K562 (cell line): ENCODE data around the gene OFD1.

Experiments used
- CBFA2T3 ChIP-seq: fragments of 450-650 bp; IDR thresholded peaks from 2 replicates; pipeline ENCODE4 v1.6.1; 2017
- FOXA3 ChIP-seq, 2 experiments: fragments of 450-650 bp in 1 of 2; sonication (generic) in 1 of 2; formaldehyde crosslinking; IDR thresholded peaks in 1 of 2; conservative IDR thresholded peaks in 1 of 2; 2 replicates each; pipeline versions ENCODE4 v1.4.0 to v1.8.0; 2020 to 2022; ENCODE audit warnings: mild to moderate bottlenecking in 2 of 2, missing genetic modification reagents in 1 of 2
- TCF7L2 ChIP-seq: fragments of 150-350 bp; IDR thresholded peaks from 2 replicates; pipeline ENCODE4 v1.6.1; 2016; ENCODE audit warnings: low read depth, mild to moderate bottlenecking, low read length, moderate library complexity

- TF ChIP-seq CBFA2T3 = no peak
- TF ChIP-seq FOXA3 (CRISPR knock-in tag; conservative IDR thresholded peaks at IDR 0.05 in 1 of 2, IDR thresholded peaks at IDR 0.05 in 1 of 2) = no peak
- no peak for TF ChIP-seq TCF7L2
These were observed 20.7 kb downstream of the OFD1 start for GRCh38 chrX:13755254-13755653.
